Central memory CD4-positive, alpha-beta T cell (primary cell): ENCODE measurements around the gene FAIM2.
"Not testable (repeated sequence)": the region's sequence is repeated elsewhere in the genome, so short reads cannot be mapped to it uniquely, and the experiment has no call there.

Experiments
- DNase-seq: peaks from one replicate; pipeline ENCODE4 v3.0.0; 2022

Gene FAIM2

DNA sequence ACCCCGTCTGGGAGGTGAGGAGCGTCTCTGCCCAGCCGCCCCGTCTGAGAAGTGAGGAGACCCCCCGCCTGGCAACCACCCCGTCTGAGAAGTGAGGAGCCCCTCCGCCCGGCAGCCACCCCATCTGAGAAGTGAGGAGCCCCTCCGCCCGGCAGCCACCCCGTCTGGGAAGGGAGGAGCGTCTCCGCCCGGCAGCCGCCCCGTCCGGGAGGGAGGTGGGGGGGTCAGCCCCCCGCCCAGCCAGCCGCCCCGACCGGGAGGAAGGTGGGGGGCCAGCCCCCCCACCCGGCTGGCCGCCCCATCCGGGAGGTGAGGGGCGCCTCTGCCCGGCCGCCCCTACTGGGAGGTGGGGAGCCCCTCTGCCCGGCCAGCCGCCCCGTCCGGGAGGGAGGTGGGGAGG is 42.8 kb downstream of the FAIM2 start:
- not testable (repeated sequence) for DNase-seq

DNA sequence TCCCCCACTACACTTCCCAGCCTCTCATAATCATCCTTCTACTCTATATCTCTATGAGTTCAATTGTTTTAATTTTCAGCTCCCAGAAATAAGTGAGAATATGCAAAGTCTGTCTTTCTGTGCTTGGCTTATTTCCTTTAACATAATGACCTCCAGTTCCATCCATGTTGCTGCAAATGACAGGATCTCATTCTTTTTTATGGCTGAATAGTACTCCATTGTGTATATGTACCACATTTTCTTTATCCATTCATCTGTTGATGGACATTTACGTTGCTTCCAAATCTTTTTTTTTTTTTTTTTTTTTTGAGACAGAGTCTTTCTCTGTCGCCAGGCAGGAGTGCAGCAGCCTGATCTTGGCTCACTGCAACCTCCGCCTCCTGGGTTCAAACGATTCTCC is 47.8 kb downstream of the FAIM2 start:
- DNase-seq = not testable (repeated sequence)

DNA sequence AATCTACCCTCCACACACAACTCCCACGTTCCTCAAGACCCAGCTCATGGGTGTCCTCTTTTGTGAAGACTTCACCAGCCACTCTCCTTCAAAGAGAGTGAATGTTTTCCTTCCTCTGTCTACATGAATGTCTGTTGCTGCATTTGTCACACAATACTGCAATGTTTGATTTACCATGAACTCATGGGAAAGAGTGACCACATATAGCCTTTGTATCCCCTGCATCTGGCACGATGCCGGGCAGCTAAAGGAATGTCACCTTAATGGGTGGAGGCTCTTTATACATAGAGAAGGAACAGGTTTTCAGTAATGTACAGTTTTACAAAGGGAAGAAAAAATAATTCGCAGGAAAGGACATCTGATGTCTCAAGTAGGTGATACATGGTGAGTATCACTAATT is 48.7 kb downstream of the FAIM2 start:
- no peak for DNase-seq

DNA sequence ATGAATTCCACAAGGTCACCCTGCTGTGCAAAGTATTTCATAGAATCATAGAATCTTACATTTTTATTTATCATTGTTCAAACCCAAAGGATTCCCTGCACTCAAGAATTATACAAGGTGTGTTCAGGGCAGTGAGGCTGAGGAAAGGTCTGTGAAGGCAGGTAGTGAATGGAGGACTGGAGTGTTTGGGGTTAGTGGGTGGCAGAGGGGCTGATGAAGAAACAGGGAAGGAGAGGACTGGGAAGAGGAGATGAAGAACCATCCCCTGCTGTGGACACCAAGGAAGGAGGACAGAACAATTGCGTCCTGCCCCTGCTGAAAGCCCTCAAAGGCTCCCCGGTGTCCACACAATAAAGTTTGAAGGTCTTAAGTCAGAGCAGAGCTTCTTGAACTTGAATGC is 50.0 kb downstream of the FAIM2 start:
- DNase-seq = no peak

DNA sequence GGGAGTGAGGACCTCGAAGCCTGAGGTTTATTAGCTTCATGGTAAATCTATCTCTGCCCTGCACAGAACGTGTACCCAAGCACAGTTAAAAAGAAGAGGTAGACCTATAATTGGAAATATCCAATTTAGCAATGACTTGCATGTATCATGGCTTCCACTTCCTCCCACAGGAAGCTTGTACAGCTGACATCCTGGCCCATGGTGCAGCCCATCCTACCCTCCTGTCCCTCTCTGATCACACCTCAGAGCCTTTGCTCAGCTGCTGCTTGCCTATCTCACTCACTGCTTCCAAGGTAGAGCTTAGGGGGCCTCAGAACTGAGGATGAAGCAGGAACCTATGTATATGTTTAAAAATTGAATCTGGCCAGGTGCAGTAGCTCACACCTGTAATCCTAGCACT is 56.5 kb downstream of the FAIM2 start:
- DNase-seq = no peak

DNA sequence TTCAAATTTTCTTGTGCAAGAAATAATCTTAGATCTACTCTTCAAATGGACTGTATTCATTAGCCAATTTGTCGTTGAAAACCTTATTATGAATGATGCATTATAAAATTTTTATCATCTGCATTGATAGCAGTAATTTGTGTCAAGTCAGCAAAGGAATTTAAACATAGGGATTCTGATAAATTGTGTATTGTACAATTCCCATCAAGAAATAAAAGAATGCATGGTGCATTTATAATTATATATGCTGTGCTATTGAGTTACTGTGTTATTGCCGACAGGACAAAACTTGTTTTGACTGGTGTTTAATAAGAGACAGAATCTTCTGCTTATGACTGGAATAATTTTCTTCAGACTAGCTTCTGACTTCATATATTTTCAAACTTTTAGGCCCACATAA is 57.7 kb downstream of the FAIM2 start:
- DNase-seq = no peak

DNA sequence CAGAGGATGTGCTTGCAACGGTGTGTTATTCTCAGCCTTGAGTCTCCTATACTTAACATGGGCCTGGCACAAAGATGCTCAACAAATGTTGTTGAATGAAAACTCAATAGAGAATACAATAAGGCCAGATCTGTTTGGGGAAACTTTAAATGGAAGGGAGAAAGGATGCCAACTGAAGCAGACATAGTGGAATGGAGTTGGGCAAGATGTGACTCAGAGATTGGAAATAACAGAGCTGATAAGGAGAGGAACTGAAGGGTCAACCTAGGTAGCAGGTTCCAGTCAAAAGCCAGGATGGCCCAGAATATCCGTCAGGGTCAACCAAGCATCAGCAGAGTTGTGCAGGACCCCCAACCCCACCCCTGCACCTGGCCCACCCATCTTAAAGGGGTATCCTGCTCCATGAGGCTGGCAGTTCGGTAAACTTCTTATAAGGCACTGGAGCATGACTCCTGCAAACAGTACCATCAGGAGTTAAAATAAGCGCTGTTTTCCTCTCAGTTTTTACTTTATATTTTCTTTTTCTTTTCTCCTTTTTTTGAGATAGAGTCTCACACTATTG is 59.7 kb downstream of the FAIM2 start:
- no peak for DNase-seq

DNA sequence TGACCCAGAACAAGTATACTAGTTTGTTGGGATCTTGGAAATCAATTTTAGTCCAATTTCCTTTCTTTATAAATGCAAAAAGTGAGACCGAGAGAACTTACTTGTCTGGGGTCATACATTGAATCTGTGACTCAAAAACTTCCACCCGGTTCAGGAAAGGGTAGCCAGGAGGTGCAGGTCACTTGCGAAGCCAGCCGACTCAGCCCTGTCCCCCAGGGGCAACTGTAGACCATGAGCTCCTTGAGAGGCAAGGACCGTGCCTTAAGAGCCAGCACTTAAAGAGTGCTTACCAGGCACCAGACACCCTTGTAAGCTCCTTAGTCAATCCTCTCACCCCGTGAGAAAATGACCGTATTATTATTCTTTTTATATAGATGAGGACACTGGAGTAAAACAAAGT is 60.3 kb downstream of the FAIM2 start:
- DNase-seq = no peak

DNA sequence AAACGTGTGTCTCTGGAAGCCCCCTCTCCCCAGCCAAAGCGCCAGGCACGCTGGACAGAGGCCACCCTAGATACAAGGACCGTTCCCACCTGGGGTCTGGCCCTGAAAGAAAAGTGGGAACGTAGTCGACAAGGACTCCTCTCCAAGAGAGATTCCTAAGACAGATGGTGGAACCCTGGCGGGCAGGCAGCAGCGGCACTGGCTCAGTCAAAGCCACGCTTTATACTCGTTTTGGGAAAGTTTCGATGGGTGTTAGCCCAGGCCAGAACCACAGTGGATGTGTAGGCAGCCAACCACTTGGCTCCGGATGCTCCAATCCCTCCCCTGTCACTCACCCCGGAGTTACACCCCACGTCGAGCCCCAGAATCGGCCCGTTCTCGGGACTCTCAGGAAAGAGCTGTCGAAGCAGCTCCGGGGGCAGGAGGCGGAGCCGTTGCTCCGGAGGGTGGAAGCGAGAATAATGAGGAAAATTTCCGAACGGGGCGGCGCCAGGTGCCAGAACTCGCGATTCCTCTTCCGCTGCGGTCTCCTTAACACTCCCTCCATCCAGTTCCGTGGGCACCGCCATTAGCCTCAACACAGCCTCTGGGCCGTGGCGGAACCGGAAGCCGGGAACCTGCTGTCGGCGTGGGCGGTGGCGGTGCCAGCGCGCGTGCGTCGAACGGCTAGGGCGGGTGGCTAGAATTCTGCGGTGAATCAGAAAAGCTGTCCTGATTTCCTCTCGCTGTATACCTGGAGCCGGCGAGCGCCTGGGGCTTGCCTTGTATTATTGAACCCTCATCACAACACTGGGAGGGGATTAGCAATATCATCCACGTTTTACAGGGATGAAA is 61.0 kb downstream of the FAIM2 start, which contains the start of gene BCDIN3D:
TSS of gene BCDIN3D (minus strand) at position 588 of the 834 bp plus-strand sequence. CDS start at position 569, 19 bp downstream.
- peak; percentile 92 for DNase-seq

DNA sequence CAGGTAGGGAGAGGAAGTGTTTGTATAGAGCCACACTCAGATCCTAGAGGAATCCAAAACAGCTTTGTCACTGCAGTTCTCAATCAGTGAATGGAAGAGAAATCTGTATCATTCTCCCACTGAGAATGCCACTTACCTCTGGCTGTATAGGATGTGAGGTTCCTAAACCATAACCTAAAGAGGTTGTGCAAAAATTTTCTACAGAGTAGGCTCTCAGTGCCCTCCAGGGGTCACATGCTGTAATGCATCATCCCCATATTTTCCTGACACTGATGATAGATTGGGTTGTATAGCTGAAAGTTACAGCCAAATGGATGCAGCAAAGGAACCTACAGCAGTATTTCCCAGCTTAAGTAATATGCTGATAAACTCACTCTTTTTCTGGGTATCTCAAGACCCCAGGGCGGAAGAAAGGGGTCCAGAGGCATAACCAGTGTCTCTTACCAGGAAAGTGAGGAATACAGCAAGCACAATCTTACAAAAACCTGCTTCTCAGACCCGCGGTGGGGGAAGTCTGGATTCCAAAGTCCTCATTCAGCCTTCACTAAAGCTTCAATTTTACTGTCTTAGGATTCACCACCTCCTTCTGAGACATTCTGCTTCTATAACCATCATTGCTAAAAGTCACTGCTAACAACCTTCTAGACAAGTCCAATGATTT is 64.6 kb downstream of the FAIM2 start:
- DNase-seq = peak; percentile 45

DNA sequence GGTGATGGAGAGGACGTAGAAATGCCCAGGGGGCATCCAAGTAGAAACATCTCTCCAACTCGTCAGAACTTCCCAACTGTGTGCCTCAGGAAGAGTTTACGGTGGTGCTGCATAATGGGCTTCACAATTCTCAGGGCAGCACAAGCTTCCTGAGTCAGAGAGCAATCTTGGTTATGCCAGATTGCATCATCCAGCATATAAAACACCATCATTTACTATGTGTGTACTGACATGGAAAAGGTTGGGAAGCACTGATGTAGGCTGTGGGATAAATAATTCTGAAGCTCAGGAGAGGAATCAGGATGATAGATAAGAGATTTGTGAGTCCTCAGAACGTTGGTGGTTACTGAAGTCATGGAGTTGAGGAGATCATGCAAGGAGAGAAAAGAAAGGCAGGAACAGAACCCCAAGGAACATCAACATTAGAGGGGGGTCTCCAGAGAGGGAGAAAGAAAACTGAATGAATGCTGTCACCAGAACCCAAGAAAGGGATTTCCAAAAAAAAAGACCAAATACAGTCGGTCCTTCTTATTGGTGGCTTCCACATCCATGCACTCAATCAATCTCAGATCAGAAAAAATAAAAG is 70.8 kb downstream of the FAIM2 start:
- no peak for DNase-seq

DNA sequence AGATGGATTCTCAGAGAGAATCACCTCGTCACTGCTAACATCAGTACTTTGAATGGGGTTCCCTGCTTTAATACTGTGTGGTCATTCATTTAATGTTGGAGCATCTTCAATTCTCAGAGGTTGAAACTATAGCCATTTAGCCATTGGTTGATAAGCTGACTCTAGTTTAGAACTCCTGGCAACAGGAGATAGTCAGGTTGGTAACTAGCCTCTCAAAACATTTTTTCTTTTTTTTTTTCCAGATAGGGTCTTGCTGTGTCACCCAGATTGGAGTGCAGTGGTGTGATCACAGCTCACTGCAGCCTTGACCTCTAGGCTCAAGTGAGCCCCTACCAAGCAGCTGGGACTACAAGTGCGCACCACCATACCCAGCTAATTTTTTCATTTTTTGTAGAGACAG is 72.0 kb downstream of the FAIM2 start:
- DNase-seq = no peak

DNA sequence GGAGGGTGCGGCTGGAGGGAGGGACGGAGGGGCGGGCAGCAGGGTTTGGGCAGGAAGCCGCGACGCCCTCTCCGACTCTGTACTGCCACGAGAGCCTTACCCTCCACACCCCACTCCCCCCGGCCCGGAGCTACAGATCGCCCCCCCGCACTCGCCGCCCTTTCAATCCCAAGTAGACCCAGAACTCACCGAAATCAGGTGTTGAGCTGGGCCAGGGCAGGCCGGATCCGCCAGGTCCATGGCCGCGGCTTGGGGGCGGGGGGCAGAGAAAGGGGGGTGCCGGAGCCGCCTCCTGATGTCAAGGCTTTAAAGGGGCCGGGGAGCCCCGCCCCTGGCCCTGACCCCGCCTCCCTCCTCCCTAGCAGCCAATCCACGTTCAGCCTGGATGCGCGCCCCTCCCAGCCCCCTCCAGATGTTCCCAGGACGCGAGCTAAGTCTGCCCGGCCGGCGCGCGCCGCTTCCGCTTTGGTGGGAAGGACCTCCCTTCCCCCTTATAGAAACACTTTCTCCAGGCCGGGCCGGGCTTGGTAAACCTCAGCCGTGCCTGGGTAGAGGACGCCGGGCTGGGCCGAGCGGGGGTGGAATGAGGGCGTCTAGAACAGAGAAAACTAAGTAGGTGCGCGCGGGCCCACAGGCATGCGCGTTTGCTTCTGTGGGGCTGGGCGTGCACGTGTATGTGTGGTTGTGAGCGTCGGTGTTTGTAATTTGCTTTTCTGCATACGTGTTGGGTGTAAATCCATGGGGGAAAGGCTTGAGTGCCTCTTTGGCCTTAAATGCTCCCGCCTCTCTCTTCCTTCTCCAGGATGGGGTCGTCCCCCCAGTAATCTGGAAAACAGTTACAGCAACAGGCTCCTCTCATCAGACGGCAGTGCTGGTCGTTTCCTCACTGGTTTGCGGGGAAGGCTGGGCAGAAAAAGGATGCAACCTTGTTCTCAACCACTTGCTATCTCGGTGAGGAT is 75.3 kb downstream of the FAIM2 start, which contains the start of gene NCKAP5L:
TSS of gene NCKAP5L (minus strand) at position 281 of the 959 bp plus-strand sequence. CDS start 24,369 bp downstream, outside the sequence.
- DNase-seq = peak; percentile 90

DNA sequence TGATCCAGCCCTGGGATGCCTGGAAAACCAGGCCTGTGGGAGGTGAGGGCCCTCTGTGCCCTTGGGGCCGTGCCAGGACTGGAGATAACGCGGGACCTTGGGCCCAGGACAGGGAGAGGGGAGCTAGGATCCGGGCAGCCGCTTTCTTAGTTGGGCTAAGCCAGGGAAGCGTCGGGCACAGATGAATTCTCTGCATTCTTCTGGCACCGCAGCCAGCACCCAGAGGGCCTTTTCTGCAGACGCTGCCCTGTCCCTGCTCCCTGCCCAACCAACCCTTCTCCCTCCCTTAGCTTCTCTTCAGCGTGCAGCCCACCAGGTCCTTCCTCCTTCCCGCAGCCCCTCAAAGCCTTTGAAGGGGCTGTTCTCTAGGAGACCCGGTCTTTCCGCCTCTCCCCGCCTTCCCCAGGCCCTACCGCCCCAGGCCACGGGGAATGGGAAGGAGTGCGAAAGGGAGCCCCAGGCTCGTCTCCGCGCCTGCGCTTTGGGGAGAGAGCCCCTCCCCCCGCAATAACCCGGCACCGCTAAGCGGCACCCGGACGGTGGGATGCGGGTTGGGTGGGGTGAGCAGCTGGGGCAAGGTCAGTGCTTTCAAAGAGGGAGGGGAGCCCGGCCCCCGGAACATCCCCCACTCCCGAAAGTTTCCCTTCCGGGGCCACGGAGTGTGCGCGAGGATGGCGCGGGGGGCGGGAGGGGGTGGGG is 76.2 kb downstream of the FAIM2 start:
- peak; percentile 28 for DNase-seq

DNA sequence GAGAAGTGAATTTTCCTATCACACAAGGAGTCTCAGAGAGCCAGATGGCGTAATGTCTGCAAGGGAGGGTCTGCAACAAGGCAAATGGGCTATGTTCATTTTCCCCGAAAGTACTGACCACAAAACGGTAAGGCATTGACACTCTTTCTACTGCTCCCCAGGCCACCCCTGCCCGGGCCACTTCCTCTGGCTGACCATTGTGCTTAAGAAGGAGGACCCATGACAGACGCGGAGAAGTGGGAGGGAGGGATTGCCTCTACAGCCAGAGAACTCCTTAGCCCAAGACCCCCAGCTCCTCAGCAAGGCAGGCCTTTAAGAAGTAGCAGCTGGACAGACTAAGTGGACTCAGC is 76.7 kb downstream of the FAIM2 start:
- no peak for DNase-seq

DNA sequence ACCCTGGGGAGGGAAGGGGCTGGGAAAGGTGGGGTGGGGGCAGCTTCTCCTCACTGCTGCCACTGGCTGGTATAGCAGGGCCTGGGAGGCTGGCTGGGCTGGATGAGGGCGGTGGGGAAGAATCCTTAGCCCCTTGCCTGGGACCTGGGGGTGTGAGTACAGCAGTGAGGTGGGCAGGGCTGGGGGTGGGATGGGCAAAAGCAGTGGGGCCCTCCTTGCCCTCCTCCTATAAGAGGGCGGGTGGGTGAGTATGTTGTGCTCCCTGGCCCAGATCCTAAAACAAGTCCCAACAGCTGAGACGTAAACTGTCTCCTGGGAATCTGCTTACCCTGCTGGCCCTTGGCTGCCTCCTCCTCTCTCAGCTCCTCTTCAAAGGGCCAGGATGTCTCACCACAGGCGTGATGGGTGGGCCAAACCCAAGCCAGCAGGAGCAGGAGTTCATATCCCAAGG is 77.7 kb downstream of the FAIM2 start:
- DNase-seq = no peak

DNA sequence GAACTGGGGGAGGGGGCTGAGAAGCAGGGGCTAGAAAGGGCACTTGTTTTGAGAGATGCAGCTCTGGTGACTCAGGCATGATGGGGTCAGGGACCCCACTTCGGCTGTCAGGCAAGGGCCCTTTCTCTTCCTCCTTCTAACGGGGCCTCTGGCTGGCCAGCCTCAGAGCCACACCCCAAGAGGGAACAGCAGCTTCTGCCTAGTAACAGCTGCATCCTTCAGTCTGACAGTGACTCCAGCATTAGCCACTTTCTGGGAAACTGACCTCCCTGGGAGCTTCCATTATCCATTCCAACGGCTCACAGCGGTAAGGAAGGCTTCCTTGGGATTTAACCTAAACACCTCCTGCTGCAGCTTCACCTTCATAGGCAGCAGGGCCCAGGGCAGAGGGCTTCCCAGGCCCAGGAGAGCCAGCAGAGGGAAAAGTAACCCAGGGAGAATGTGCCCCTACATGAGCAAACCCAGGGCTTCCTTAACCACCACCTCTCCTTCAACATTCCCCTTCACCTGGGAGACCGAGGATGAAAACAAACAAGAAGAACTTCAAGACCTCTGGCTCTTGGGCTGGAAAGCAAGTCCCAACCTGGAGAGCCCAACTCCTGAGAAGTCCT is 78.2 kb downstream of the FAIM2 start:
- no peak for DNase-seq

DNA sequence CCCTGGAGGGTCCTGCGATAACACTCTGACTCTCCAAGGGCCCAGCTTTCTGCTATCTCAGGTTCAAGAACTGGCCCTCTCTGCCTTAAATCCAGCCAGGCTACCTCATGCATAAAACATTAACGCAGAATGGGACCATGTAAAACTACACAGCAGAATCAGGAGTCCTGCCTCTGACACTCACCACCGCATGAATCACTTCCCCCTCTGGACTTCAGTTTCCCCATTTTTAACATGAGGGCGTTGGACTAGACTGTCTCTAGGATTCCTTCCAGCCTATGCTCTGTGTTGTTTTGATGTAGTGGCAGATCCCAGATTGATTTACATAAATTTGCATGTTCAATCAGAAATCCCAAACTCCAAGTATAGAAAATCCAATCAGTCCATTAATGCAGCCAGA is 78.8 kb downstream of the FAIM2 start:
- no peak for DNase-seq

DNA sequence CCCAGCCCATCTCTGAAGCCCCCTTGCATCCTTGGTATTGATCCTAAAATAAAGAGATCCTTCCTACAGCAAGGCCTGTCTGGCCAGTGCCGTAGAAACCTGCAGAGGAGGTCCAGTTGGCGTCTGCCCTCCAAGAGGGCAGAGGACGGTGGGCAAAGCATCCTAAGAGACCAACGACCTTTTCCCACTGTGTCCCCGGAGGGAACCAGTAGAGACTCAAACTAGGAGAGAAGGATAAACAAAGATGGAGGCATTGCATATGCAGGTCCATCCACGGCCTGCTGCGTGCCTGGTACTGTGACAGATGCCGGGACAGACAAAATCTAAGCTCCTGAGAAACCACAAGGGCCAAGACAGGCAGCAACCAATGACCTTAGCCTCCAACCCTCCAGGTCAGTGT is 79.3 kb downstream of the FAIM2 start:
- DNase-seq = no peak

DNA sequence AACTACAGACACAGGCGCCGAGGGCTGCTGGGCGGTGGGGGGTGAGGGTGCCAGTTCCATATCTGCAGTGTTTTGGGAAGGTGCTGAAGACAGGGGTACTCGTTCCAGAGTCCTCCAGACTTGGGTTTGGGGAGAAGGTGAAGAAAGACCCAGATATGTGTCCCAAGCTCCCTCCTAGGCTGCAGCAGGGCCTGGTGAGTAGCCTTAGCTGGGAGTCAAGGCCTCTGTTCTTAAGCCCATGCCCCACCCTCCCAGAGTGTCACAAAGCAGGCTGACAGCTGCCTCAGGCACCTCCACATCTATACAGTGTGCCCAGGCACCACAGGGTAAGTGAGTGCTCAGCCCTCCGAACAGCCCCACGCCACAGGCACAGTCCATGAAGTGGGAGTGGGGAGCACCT is 79.7 kb downstream of the FAIM2 start:
- no peak for DNase-seq

DNA sequence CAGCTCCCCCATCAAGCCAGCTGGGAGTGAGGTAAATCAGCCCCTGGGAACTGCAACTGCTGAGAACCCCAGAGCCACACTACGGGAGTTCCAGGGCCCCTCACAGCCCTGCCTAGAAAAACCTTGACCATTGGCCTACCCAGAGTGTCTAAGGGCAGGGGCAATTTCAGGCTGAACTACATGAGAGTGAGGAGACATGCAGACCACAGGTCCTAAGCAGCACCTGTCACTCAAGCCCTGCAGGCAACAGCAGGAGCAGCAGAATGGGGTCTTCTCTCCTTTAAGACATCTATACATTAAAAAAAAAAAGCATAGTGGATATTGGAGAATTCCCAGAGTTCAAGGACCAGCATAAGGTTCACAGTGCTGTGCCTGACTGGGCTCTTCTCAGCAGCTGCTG is 80.3 kb downstream of the FAIM2 start:
- DNase-seq = no peak
